Body of pancreas (tissue), 4 donors: Measurements from ENCODE around the gene CHCHD6.

Experiments used
- POLR2A ChIP-seq, 3 donors: fragments of 450-650 bp; IDR thresholded peaks; one replicate each; pipeline ENCODE4 v1.6.1; 2016; ENCODE audit warnings: antibody characterized with exemption in 3 of 3, mild to moderate bottlenecking in 2 of 3
- TF ChIP-seq, protein P1 (sequence below), 7 experiments: fragments of 450-650 bp in 4 of 7; fragments of 200-600 bp in 3 of 7; sonication (generic) in 3 of 7; IDR thresholded peaks; one replicate each; pipeline ENCODE4 v1.5.1; 2016 to 2019; ENCODE audit warnings: antibody characterized with exemption in 7 of 7

DNA sequence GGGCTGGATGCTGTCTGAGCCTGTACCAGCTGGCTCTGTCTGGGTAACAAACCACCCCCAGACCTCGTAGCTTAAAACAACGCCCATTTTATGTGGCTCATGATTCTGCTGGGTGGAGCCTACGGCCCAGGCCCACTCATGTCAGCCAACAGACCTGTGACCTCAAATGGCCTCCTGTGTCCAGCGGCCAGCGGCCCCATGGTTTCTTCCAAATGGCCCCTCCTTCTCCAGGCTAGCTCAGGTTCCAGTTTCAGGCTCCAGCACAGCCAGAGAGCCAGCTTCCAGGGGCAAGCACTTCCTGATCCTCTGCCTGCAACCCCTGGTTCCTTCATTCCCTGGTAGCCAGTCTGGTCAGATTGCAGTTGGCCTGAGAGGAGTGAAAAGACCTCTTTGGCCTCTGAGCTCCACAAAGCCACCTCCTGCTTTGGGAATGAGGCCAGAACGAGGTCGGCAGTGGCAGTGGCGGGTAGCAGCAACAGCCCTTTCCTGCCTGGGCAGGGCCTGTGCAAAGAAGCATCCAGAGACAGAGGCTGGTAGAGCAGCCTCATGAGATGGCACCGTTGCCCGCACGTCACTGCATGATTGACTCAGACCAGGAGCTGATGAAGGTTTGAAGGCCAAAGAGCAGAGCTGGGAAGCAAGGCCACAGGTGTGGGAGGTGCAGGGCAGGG is 257.9 kb downstream of the CHCHD6 start:
- TF ChIP-seq, protein P1, sequence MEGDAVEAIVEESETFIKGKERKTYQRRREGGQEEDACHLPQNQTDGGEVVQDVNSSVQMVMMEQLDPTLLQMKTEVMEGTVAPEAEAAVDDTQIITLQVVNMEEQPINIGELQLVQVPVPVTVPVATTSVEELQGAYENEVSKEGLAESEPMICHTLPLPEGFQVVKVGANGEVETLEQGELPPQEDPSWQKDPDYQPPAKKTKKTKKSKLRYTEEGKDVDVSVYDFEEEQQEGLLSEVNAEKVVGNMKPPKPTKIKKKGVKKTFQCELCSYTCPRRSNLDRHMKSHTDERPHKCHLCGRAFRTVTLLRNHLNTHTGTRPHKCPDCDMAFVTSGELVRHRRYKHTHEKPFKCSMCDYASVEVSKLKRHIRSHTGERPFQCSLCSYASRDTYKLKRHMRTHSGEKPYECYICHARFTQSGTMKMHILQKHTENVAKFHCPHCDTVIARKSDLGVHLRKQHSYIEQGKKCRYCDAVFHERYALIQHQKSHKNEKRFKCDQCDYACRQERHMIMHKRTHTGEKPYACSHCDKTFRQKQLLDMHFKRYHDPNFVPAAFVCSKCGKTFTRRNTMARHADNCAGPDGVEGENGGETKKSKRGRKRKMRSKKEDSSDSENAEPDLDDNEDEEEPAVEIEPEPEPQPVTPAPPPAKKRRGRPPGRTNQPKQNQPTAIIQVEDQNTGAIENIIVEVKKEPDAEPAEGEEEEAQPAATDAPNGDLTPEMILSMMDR (IDR thresholded peaks at IDR 0.05), result no peak
- TF ChIP-seq POLR2A (IDR thresholded peaks at IDR 0.05), result no peak
